ENCODE data around the gene CCDC8. TPM values are rescaled to one million over a fixed set of nuclear protein-coding genes. Genes with fewer than 3 reads are reported as not detected.

Gene CCDC8
- total and polyA plus RNA-seq, 2 donors (not counting 3 experiments of a cell fraction or from before 2014, with no cell fraction given) = 0.18 to 0.75 TPM

- H3K27me3 ChIP-seq (ENCODE audit: control insufficient read depth in 2 of 2, insufficient read depth in 2 of 2, low read length in 2 of 2) = peaks cover 8 to 15% of the 10 kb centered on the region in 2 experiments
- no peak overlapping the region for H3K4me3 ChIP-seq (replicated peaks in 1 of 3; ENCODE audit: insufficient read depth in 1 of 3, low read depth in 1 of 3, low read length in 3 of 3)
- H3K9me3 ChIP-seq (replicated peaks; ENCODE audit: control insufficient read depth, insufficient read depth, low read length) = no peaks in the 10 kb centered on the region
- H3K9ac ChIP-seq (replicated peaks; ENCODE audit: extremely low read depth, insufficient read depth, low read length) = no peak overlapping the region
- FAIRE-seq (no peak), DNase-seq (ENCODE audit: low read depth, low spot score) (no peak)
- no TSS peak for BruUV-seq (replicated peaks)
- no peaks in the 10 kb centered on the region for H3K9me1 ChIP-seq (replicated peaks; ENCODE audit: control insufficient read depth, extremely low read depth, insufficient read depth, low read length)
- H3K79me2 ChIP-seq (ENCODE audit: control insufficient read depth, insufficient read depth, low read length) = no peaks in the 10 kb centered on the region
- peaks cover 2% of the 10 kb centered on the region for H3K4me1 ChIP-seq (ENCODE audit: control insufficient read depth, extremely low read depth, insufficient read depth, low read length)
- no peaks in the 10 kb centered on the region for H4K20me1 ChIP-seq (replicated peaks; ENCODE audit: control insufficient read depth, extremely low read depth, insufficient read depth, low read length)
- H3K4me2 ChIP-seq (ENCODE audit: insufficient read depth, low read length) = no peak overlapping the region
- dilution Hi-C loops (cut with MboI; ENCODE audit: extremely low pct_ligation_motif_present, low sequenced_read_pairs) (no loop called here), intact Hi-C loops (cut with micrococcal nuclease) (no loop called here)
- H2AFZ ChIP-seq (ENCODE audit: low read depth, low read length) = no peak overlapping the region
- CTCF ChIA-PET = interaction anchor here (1.0 to 1.1 kb wide), 2 partner anchors 15 to 41 kb away, joined by 3 to 4 read pairs; no protein-coding TSS in a partner anchor
- no peaks in the 10 kb centered on the region for H3K36me3 ChIP-seq (ENCODE audit: control insufficient read depth in 2 of 2, extremely low read depth in 1 of 2, insufficient read depth in 2 of 2, low read length in 2 of 2)
- TF ChIP-seq, protein P1, sequence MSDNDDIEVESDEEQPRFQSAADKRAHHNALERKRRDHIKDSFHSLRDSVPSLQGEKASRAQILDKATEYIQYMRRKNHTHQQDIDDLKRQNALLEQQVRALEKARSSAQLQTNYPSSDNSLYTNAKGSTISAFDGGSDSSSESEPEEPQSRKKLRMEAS (IDR thresholded peaks at IDR 0.05; ENCODE audit: insufficient read depth, insufficient read length) = no peak
- TF ChIP-seq, protein P2, sequence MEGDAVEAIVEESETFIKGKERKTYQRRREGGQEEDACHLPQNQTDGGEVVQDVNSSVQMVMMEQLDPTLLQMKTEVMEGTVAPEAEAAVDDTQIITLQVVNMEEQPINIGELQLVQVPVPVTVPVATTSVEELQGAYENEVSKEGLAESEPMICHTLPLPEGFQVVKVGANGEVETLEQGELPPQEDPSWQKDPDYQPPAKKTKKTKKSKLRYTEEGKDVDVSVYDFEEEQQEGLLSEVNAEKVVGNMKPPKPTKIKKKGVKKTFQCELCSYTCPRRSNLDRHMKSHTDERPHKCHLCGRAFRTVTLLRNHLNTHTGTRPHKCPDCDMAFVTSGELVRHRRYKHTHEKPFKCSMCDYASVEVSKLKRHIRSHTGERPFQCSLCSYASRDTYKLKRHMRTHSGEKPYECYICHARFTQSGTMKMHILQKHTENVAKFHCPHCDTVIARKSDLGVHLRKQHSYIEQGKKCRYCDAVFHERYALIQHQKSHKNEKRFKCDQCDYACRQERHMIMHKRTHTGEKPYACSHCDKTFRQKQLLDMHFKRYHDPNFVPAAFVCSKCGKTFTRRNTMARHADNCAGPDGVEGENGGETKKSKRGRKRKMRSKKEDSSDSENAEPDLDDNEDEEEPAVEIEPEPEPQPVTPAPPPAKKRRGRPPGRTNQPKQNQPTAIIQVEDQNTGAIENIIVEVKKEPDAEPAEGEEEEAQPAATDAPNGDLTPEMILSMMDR (IDR thresholded peaks at IDR 0.05; ENCODE audit: extremely low read depth in 1 of 2, insufficient read depth in 1 of 2, low read depth in 1 of 2, low read length in 2 of 2) = no peak
- TF ChIP-seq JUN (IDR thresholded peaks at IDR 0.05; ENCODE audit: borderline replicate concordance, insufficient read depth, insufficient read length, low read depth) = no peak
- TF ChIP-seq POLR2A (IDR thresholded peaks at IDR 0.05; ENCODE audit: low read depth, low read length) = no peak
- TF ChIP-seq POLR2AphosphoS5 (IDR thresholded peaks at IDR 0.05; ENCODE audit: insufficient read depth, low read depth, low read length) = no peak
- TF ChIP-seq MYC (IDR thresholded peaks at IDR 0.05; ENCODE audit: low read depth, low read length) = no peak
- no peak for TF ChIP-seq EZH2 (IDR thresholded peaks at IDR 0.05; ENCODE audit: borderline replicate concordance, low read depth, low read length, severe bottlenecking)
- no peak for TF ChIP-seq GATA2 (IDR thresholded peaks at IDR 0.05; ENCODE audit: insufficient read depth, insufficient read length, low read depth, low read length)
- TF ChIP-seq FOS (IDR thresholded peaks at IDR 0.05; ENCODE audit: borderline replicate concordance, insufficient read depth, low read length) = no peak
- H3K27ac ChIP-seq (ENCODE audit: insufficient read depth, low read depth, low read length) = no peak overlapping the region
- POLR2A ChIA-PET = interaction anchor here (0.6 kb wide), 1 partner anchor 136 kb away, joined by 3 read pairs; no protein-coding TSS in a partner anchor
Observed at GRCh38 chr19:46431824-46432223, 18.5 kb upstream of the CCDC8 start.
